HG03196 (cell line): ENCODE measurements around the gene POLD4.

Source experiments
- ATAC-seq: cut with Tn5 transposase; IDR thresholded peaks from one replicate; pipeline ENCODE4 v1.9.1; 2021; ENCODE audit not compliant: unreplicated experiment

Gene POLD4

DNA sequence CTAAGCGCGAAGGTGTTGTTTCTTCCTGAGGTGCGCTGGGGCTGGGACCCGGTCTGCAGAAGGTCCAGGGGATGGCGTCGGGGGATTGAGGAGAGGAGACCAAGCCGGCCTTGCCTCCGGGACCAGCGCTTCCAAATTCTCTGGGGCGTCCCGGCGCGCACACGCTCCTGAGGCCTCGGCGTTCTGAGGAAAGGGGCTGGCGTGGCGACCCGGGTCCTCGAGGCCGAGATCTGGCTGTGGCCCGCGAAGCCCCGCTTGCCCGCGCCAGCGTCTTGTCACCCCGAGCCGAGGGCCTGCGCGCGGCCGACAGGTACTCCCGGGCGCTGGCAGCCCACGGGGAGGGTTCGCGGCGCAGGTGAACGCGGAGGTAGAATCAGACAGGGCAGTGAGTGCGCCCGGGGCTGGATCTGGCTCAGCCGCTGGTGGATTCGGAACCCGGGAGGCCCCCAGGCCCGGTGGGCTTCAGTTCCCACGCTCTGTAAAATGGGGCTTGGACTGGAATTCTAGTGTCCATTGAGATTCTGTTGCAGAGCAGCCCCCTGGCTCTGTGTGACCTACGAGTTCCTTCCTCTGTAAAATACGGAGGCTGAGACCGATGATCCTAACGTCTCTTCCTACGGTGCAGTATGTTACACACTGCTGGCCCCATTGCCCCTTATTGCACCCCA, 35.3 kb downstream of the POLD4 start:
- ATAC-seq: peak; percentile 28

DNA sequence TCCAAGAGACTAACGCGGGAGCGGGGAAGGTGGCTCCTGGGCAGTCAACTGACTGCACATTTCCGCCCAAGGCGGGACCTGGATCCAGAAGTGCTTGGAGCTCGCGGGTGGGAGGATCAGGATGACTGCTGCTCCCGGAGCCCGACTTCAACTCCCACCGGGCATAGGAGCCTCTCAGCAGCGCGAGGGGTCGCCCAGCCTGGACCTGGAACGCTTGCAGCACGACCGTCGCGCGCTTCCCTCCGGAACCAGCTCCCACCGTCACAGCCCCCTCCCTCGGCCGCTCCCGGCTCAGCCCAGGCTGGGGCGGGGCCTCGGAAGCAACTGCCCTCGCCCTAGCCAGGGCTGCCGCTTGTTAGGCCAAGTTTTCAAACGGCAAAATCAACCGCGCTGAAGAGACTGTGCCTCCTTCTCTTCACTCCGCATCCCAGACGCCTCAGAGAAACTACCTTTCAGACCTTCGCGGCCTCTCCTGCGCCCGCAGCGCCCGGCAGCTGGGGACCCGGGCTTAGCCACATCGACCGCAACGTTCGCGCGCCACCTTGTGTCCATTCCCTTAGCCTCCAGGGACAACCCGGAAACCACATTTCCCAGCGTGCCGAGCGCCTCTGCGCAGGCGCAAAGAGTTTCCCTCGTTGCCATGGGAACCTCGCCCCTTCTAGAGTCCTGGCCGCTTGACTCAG, 36.0 kb downstream of the POLD4 start:
- ATAC-seq: peak; percentile 77

DNA sequence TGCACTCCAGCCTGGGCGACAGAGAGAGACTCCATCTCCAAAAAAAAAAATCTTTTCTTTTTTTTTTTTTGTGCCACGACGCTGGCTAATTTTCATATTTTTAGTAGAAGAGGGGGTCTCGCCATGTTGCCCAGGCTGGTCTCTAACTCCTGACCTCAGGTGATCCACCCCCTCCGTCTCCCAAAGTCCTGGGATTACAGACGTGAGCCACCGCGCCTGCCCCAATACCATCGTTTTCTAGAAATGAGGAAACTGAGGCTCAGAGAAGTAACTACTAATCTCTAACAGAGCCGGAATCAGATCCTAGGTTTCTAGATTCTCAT, 36.5 kb downstream of the POLD4 start:
- no peak for ATAC-seq

DNA sequence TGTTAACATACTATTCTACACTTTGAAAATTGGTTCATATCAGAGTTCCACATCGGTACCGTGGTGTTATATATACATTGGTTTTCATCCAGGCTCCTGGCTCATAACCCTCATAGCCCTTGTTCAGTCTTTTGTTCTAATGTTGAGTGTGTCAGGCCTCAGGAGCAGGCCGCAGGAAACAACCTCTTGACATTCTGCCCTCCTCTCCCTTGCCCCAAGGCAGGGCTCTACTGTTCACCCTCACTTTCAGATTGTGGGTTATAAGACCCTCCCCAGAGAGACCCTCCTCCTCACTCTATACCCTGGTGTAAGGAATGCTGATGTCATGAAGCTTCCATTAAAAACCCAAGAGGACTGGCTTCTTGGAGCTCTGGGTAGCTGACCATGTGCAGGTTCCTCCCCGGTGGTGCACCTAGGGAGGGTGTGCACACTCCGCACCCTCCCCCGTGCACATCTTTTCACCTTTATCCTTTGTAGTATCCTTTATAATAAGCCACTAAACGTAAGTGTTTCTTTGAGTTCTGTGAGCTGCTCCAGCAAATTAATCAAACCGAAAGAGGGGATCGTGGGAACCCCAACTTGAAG, 37.9 kb downstream of the POLD4 start:
- ATAC-seq: no peak

GRCh38 chr11:67314218-67314617, 39.1 kb downstream of the POLD4 start:
- ATAC-seq: no peak

DNA sequence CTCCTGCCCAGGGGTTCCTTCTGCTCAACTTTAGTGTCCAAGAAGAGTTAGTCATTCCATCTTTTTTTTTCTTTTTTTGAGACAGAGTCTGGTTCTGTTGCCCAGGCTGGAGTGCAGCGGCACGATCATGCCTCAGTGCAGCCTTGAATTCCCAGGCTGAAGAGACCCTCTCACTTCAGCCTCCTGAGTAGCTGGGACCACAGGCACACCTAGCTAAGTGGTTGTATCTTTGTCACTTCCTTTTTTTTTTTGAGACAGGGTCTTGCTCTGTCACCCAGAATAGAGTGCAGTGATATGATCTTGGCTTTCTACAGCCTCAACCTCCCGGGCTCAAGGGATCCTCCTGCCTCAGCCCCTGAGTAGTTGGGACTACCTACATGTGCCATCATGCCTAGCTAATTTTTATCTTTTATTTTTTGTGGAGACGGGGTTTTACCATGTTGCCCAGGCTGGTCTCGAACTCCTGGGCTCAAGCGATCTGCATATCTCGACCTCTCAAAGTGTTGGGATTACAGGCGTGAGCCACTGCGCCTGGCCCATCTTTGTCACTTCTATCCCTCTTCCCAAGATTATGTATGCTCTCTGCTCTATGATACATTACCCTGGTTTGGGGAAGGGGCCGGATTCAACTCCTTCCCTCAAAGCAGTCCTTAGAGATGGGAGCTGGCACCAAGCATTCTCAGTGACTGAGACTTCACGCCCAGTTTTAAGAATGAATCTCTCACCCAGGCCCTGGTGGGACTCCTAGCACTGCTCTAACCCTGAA, 40.0 kb downstream of the POLD4 start:
- no peak for ATAC-seq

GRCh38 chr11:67312187-67313021, 40.9 kb downstream of the POLD4 start:
- ATAC-seq: no peak

DNA sequence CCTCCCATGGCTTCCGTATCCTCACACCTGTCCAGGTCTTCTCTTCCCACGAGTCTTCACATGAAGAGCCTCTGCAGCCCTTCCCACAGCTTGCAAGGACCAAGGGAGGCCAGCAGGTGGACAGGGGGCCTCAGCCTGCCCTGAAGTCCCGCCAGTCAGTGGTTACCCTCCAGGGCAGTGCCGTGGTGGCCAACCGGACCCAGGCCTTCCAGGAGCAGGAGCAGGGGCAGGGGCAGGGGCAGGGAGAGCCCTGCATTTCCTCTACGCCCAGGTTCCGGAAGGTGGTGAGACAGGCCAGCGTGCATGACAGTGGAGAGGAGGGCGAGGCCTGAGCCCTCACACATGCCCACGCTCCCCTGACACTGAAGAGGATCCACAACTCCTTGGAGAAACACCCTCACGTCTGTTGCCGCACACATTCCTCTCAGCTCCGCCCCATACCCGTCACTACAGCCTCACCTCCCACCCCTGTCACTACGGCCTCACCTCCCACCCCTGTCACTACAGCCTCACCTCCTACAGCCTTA, 41.7 kb downstream of the POLD4 start:
- ATAC-seq: no peak

GRCh38 chr11:67311051-67311555, 42.2 kb downstream of the POLD4 start:
- ATAC-seq: no peak

DNA sequence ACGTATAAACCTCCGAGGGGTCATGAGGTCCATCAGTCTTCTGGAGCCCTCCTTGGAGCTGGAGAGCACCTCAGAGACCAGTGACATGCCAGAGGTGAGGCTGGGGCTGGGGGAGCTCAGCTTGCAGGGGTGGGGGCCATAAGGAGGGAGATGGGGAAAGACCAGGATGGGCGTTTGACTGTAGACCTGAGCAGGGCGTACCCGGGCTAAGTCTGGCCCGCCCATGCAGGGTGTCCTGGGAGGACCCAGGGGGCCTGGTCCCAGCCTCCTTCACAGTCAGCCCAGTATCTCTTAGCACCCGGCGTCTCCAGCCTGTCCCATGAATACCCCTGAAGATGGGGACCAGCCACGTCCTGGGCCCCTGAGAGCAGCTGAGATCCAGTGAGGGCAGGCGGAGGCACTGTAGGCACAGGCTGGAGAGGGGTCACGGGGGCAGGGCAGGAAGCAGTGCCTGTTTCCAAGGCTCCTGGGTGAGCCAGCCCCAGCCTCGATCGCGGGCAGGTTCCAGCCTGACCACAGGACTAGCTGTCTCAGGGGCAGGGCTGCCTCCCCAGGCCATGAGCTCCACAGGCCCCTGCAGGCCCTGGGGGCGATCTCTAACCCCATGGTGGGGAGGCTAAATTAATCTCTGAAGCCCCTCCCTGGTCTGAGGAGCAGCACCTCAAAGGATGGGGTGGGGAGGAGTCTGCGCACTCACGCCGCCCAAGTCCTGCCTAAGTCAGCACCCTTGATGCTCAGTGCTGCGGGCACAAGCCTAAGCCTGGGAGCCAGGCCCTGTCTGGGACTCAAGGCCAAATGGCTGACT, 42.9 kb downstream of the POLD4 start:
- no peak for ATAC-seq

- ATAC-seq: no peak
These were observed 43.7 kb downstream of the POLD4 start for GRCh38 chr11:67309661-67310061.

DNA sequence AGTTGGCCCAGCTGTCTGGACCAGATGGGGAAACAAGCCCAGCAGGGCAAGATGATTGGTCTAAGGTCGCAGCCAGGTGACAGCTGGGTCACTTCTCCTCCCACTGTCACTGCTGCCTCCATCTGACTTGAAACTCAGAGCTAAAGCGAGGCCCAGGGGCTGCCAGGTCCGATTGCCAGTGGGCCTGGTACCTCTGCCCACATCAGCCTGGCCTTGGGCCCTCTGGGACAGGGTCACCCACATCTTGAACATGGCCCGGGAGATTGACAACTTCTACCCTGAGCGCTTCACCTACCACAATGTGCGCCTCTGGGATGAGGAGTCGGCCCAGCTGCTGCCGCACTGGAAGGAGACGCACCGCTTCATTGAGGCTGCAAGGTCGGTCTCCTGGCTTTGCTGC, 44.2 kb downstream of the POLD4 start:
- ATAC-seq: no peak

DNA sequence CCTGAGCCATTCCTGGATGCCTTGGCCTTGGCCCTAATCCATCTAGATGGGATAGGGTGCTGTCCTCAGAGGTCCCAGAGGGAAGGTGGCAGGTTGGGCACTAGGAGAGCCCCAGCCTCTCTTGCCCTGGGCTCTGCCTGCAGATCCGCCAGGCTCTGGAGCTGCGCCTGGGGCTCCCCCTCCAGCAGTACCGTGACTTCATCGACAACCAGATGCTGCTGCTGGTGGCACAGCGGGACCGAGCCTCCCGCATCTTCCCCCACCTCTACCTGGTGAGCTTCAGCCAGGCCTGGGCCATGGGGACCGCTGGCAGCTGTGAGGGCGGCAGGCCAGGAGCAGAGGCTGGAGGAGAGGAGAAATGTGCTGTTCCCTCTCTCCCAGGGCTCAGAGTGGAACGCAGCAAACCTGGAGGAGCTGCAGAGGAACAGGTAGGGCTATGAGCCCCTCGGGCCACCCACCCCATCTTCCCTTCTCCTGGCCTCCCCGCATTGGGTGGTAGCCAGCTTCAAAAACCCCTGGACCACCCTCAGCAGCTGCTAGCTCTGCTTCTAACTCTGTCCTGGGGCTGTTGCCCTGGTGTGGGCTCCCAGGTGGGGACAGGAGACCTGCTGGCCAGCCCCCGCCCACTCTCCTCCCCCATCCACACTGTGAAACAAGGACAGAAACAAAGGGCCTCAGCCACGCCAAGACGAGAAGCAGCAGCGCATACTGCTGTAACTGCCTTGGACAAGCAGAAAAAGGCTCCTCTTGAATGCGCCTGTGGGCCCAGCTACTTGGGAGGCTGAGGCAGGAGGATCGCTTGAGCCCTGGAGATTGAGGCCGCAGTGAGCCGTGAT, 45.1 kb downstream of the POLD4 start:
- ATAC-seq: no peak

DNA sequence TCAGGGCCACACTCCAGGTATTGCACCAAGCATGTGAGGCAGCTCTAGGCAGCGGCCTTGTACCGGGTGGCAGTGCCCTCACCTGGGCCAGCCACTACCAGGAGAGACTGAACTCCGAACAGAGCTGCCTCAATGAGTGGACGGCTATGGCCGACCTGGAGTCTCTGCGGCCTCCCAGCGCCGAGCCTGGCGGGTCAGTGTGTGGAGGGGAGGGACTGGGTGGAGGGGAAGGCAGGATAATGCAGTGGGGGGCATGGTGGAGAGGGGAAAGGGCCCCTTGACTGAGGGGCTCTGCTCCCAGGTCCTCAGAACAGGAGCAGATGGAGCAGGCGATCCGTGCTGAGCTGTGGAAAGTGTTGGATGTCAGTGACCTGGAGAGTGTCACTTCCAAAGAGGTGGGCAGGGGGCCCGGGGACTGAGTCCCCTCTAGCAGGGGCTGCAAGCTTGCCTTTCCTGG, 45.8 kb downstream of the POLD4 start:
- ATAC-seq: no peak

DNA sequence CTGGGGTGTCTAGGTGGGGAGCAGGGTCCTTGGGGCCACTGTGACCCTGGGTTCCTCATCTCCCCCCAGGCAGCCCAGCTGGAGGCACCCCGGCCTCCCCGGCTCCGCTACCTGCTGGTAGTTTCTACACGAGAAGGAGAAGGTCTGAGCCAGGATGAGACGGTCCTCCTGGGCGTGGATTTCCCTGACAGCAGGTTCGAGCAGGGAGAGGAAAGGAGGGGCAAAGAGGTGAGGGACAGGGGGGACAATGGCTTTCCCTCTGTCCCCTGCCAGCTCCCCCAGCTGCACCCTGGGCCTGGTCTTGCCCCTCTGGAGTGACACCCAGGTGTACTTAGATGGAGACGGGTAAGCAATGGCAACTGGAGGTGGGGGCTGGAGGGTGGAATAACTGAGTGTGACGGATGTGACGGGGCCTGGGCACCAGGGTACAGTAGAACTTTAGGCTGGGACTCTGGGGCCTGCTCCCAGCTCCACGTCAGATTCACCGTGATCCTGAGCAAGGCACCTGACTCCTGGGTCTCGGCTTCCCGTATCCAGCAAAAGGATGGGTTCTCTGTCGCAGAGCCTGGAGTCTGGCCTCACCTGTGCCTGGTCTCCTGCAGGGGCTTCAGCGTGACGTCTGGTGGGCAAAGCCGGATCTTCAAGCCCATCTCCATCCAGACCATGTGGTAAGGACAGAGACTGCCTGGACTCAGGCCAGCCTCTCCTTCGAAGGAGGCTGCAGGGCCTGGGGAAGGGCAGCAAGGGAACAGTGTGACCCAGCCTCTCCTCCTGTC, 46.4 kb downstream of the POLD4 start:
- ATAC-seq: no peak

DNA sequence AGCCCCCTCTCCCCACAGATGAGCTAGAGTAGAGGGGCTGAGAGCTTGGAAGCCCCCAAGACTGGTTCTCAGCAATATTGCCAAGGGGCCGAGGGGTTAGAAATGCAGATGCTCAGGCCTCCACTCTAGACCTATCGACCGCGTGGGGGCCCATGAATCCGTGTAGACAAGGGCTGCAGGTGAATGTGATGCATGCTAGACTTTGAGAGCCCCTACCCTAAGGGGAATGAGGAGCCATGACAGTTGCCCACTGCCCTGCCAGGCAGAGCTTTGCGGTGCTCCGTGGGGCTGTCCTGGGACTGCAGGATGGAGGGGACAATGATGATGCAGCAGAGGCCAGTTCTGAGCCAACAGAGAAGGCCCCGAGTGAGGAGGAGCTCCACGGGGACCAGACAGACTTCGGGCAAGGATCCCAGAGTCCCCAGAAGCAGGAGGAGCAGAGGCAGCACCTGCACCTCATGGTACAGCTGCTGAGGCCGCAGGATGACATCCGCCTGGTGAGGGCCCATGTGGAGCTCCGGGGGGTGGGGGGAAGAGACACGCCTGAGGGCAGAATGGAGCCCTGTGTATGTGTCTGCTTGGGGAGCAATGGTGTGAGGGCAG, 48.7 kb downstream of the POLD4 start:
- ATAC-seq: no peak

DNA sequence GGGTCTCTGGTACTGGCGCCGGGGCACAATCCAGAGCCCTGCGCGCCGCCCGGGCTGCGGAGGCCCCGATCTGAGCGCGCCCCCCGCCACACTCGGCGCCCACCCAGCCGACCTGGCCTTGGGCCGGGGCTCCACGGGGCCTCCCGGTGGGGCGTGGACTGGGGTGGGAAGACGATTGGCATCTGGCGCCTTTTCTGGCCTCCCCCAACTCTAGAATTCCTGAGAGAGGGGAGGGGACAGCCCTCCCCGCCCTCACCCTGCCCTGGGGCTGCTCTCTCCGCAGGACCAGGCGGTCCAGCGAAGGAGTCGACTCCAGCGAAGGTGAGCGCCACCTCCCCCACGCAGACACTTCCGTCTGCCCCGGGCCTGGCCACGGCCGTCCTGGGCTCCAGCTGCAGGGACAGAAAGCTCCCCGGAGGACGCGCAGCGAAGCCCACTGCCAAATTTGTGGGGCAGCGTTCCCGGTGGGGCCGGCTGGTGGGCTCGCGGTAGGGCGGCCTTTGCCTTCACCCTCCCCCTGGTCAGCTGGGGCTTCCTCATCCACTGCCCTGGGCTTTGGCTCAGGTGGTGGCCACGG, 49.4 kb downstream of the POLD4 start:
- ATAC-seq: no peak
